ENCODE measurements around the gene ACRBP.

GRCh38 chr12:6692888-6693287 lies 45.7 kb upstream of the ACRBP start:
- TF ChIP-seq TSHZ2 (CRISPR knock-in tag; IDR thresholded peaks at IDR 0.05) (no peak), GLIS3 (CRISPR knock-in tag; IDR thresholded peaks at IDR 0.05) (no peak)

Data from SK-N-SH treated with all-trans-retinoic acid at 6 μM for 48 hours (cell line).